Measurements from ENCODE around the gene TTC28.
"Not testable (repeated sequence)": the region's sequence is repeated elsewhere in the genome, so short reads cannot be mapped to it uniquely, and the experiment has no call there.

Gene TTC28

GRCh38 chr22:28220626-28221363 lies 458.8 kb downstream of the TTC28 start:
- DNase-seq = no peak

DNA sequence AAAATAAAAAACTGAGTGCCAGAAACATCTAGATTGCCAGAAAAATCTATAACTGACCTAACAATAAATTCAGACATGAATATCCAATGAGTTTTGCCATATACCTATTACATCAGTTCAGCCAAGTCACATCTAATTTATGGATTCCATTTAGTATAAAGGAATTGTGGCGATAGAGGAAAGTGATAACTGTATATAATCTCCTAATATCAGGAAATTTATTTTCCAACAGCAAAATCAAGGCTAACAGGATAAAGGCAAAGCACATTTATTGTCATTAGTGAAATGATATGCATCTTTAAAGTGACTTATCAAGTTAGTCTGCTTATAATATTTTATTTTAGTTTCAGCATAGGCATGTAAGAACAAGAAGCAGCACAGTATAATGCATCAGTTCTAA lies 462.4 kb downstream of the TTC28 start:
- DNase-seq = no peak

- not testable (repeated sequence) for DNase-seq
These were observed 464.9 kb downstream of the TTC28 start for GRCh38 chr22:28214750-28215149.

DNA sequence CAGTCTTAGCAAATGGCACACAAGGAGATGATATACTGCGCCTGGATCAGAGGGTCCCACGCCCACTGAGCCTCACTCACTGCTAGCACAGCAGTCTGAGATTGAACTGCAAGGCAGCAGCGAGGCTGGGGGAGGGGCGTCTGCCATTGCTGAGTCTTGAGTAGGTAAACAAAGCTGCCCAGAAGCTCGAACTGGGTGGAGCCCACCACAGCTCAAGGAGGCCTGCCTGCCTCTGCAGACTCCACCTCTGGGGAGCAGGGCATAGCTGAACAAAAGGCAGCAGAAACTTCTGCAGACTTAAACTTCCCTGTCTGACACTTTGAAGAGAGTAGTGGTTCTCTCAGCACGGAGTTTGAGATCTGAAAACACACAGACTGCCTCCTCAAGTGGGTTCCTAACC lies 470.2 kb downstream of the TTC28 start:
- DNase-seq = not testable (repeated sequence)

GRCh38 chr22:28208787-28209186 lies 470.9 kb downstream of the TTC28 start:
- DNase-seq = no peak

- no peak for DNase-seq
These were observed 471.6 kb downstream of the TTC28 start for GRCh38 chr22:28208036-28208435.

DNA sequence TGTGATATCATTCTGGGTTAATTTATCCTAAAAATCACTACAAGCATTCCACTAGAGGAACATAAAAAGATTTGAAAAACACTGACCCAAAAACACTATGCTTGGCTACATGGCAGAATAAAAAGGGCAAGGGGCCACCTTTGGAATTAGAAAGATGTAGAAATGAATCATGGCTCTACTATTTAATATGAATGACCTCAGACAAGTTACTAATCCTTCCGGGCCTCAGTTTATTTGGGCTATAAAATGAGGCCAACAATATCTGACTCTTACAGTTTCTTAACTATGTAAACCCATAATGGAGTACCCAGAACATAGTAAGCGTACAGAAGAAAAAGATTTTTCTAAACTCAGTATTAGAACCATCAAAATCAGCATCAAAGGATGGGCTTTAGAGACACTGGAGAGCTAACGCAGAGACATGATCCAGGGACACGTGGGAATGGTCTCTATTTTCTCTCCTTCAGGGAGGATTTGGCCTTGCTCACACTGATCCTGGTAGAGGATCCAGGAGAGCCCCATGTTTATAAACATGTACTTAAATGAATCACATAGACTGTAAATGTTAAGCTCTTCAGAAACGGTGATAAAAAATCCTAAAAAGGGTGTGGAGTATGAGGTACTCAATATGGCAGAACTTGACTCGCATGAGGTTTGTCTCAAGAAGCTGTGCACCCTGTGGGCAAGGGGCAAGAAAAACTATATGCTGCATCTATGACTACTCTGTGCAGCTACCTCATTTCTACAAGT lies 472.2 kb downstream of the TTC28 start:
- DNase-seq = no peak

- no peak for DNase-seq
These were observed 473.7 kb downstream of the TTC28 start for GRCh38 chr22:28205926-28206325.

GRCh38 chr22:28204382-28204781 lies 475.3 kb downstream of the TTC28 start:
- no peak for DNase-seq

GRCh38 chr22:28203286-28203685 lies 476.4 kb downstream of the TTC28 start:
- DNase-seq = no peak

- DNase-seq = no peak
These were observed 480.9 kb downstream of the TTC28 start for GRCh38 chr22:28198692-28199091.

- not testable (repeated sequence) for DNase-seq
These were observed 488.1 kb downstream of the TTC28 start for GRCh38 chr22:28191571-28191970.

- no peak for DNase-seq
These were observed 491.3 kb downstream of the TTC28 start for GRCh38 chr22:28188178-28188879.

DNA sequence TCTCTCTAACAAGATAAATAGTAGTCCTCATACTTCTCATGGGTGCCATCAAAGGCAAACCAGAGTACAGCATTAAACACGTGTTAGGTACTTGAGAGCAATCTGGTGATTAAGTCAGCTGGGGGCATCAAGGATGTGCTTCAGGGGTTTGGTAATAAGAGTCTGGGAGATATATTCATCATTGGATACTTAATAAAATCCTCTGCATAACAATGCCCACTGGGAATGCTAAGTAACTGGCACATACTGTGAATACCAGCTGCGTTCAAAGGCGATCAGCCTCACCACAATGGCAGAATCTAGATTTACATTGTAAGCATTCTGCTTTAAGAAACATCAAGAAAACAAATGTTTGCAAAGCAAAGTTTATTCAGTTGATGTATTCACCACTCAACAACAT lies 492.0 kb downstream of the TTC28 start:
- DNase-seq = no peak

GRCh38 chr22:28186641-28187040 lies 493.0 kb downstream of the TTC28 start:
- no peak for DNase-seq

DNA sequence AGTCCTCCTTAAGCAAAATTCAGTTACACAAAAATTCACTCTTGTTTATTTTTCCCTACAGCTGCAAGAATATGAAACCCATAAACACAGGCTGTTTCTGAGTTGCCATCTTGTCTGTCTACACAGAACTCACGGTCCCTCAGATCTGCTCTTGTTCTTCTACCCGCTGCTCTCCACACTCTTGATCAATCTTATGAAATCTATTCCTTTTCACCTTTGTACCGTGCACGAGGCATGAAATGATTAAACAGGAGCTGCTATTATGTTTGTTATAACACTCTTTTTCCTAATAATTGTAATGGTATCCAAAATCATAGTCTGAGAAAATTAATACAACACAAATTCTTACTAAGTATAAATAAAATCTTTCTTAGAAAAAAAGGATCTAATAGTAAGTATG lies 494.5 kb downstream of the TTC28 start:
- DNase-seq = no peak

DNA sequence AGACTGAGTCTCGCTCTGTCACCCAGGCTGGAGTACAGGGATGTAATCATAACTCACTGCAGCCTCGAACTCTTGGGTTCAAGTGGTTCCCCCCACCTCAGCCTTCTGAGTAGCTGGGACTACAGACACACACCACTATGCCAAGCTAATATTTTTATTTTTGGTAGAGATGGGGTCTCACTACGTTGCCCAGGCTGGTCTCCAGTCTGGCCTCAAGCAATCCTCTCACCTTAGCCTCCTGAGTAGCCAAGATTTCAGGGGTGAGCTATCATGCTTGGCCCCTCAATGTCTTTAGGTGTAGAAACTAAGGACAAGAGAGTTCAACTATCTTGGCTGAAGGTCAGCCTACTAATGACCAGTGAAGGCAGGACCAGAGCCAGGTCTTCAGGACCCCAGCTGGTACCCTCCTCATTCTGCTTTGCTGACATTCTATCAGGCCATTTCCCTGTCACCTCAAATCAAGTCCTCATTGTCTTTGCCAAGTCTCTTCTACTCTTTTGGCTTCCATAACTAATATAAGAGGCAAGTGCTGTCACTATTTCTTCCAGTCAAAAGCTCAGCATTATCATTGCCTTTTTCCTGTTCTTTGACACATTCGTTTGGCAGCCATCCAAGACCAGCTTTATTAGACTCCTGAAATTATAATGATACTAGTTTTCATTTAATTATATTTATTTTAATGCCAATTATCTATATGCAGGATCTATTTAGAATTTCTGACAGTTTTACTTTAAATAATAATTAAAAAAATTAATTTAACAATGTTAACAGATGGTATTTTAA lies 496.4 kb downstream of the TTC28 start:
- DNase-seq = no peak

GRCh38 chr22:28180804-28181731 lies 498.6 kb downstream of the TTC28 start:
- DNase-seq = no peak

DNA sequence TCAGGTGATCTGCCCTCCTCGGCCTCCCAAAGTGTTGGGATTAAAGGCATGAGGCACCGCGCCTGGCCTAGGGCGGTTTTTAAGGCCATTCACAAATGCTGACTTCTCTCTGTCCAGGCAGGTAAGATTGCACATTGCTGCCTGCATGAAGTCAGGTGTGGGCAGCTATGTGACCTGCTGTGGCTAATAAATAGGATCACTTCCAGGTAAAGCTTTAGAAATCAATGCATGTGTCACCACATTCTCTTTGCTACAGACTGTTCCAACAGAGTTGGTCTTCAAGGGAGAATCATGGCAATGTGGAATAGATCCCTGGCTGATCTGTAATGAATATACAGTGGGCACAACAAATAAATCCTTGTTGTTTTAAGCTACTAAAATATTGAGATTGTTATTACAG lies 500.2 kb downstream of the TTC28 start:
- DNase-seq = no peak

DNA sequence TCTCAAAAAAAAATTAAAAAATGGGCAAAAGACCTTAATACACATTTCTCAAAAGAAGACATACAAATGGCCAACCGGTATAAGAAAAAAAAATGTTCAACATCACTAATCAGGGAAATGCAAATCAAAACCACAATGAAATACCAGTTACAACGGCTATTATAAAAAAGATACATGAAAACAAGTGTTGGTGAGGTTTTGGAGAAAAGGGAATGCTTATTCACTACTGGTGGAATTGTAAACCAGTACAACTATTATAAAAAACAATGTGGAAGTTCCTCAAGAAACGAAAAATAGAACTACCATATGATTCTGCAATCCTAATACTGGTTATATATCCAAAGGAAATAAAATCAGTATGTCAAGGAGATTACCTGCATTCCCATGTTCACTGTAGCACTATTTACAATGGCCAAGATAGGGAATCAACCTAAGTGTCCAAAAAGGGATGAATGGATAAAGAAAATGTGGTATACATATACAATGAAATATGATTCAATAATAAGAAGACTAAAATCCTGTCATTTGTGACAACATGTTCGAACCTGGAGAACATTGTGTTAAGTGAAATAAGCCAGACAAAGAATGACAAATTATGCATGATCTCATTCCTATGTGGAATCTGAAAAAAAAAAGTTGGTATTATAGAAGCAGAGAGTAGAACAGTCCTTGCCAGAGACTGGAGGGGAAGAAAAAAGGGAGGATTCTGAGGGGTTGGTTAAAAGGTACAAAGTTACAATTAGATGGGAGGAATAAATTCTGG lies 503.7 kb downstream of the TTC28 start:
- DNase-seq = no peak

- DNase-seq = no peak
These were observed 505.1 kb downstream of the TTC28 start for GRCh38 chr22:28174509-28174908.

All from CD4-positive, alpha-beta T cell treated with Interleukin-10 for 1 hour (primary cell).